GM12891 (cell line): ENCODE data around the gene CCDC134.

Experiments used
- PAX5 ChIP-seq: IDR thresholded peaks from 2 replicates; pipeline ENCODE4 v1.6.1; 2011; ENCODE audit warnings: low read length, moderate library complexity, mild to moderate bottlenecking; ENCODE audit not compliant: insufficient read depth, severe bottlenecking
- POLR2A ChIP-seq: IDR thresholded peaks from 2 replicates; pipeline ENCODE4 v1.6.1; 2011; ENCODE audit warnings: low read depth, low read length, control low read depth
- POLR2AphosphoS5 ChIP-seq: IDR thresholded peaks from 2 replicates; pipeline ENCODE4 v1.6.1; 2011; ENCODE audit warnings: low read depth, low read length, control low read depth
- SPI1 ChIP-seq: IDR thresholded peaks from 2 replicates; pipeline ENCODE4 v1.6.1; 2011; ENCODE audit warnings: low read depth, low read length, control low read depth
- TAF1 ChIP-seq: IDR thresholded peaks from 2 replicates; pipeline ENCODE4 v1.6.1; 2011; ENCODE audit warnings: low read depth, low read length, control low read depth

DNA sequence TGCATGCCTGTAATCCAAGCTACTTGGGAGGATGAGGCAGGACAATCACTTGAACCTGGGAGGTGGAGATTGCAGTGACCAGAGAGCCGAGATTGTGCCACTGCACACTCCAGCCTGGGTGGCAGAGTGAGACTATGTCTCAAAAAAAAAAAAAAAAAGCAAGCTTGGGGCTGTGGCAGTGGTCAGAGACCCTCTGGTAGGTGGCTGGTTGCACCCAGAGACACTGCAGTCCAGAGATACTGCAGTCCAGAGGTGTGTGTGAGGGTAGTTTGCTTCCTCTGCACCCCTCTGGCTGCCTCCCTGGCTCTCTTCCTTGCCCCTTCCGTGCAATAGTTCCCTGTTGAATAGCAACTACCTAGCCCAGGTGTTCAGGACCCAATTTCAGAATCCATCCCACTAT, 1.7 kb upstream of the CCDC134 start:
- TF ChIP-seq POLR2A (no peak), POLR2AphosphoS5 (no peak), SPI1 (no peak), TAF1 (no peak), PAX5 (no peak)
